HL-60 (cell line): Measurements from ENCODE around the gene SLC11A2.

ENCODE experiments used
- CTCF ChIP-seq: IDR thresholded peaks from one replicate; pipeline ENCODE4 v1.5.1; 2011; ENCODE audit warnings: low read length, control low read depth, inconsistent platforms; ENCODE audit not compliant: insufficient read depth
- POLR2AphosphoS5 ChIP-seq: IDR thresholded peaks from 2 replicates; pipeline ENCODE4 v1.6.1; 2012; ENCODE audit warnings: low read depth
- REST ChIP-seq: IDR thresholded peaks from 2 replicates; pipeline ENCODE4 v1.6.1; 2012; ENCODE audit warnings: low read depth; ENCODE audit not compliant: insufficient replicate concordance
- SPI1 ChIP-seq: IDR thresholded peaks from 2 replicates; pipeline ENCODE4 v1.6.1; 2012; ENCODE audit warnings: low read depth, mild to moderate bottlenecking, borderline replicate concordance

GRCh38 chr12:51062631-51063397, 36.6 kb upstream of the SLC11A2 start:
- TF ChIP-seq POLR2AphosphoS5 (no peak), CTCF (no peak), SPI1 (no peak), REST (no peak)
